IPS-18c (cell line): ENCODE results near the gene C3orf38.
"Not testable (repeated sequence)": the region's sequence is repeated elsewhere in the genome, so short reads cannot be mapped to it uniquely, and the experiment has no call there.

Source experiments
- H3K4me3 ChIP-seq: 2 replicates; pipeline ENCODE4 v1.7.0; 2013; ENCODE audit warnings: low read depth, mild to moderate bottlenecking, low read length, moderate library complexity; ENCODE audit not compliant: insufficient read depth
- H3K9me3 ChIP-seq: one replicate; pipeline ENCODE4 v1.6.1; 2013; ENCODE audit warnings: mild to moderate bottlenecking, low read length, moderate library complexity; ENCODE audit not compliant: control insufficient read depth, insufficient read depth

Gene C3orf38

DNA sequence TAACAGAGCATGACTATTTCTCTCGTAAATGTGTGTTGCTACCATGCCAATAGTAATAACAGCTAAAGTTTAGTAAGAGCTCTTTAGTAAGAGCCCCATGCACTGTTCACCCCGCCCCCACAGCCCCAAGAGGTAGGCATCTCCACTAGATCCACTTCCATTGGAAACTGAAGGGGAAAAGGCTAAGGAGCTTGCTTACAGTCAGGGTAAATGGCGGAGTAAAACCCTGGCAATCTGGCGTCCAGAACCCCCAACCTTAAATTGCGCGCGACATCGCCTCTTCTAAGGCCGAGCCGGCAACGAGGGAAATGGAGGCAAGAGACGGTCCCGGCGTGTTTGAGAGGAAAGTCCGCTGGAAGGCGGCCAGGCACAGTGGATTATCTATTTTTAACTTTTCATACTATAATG is 654 bp upstream of the C3orf38 start:
- Histone ChIP-seq H3K4me3 (peak overlapping the region; percentile 94), H3K9me3 (no peaks in the 10 kb centered on the region)

DNA sequence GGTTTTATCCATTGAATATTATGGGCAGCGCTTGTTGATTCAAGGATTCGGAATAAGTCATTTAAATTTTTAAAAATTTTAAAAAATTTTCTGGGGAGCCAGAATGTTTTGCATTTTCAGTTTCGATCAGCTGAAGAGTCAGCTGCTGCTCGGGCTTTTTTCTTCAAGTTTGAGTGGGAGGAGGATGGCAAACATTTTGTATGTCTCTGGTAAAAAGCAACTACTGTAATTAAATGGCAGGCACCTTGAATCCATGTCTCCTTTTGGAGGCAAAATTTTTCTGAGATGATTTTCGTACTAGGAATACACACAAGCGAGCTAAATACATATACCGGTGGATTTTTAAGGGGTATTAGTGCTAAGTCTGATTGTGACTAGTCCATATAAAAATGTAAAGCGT is 612 bp downstream of the C3orf38 start:
- no peaks in the 10 kb centered on the region for H3K9me3 ChIP-seq
- peak overlapping the region; percentile 94 for H3K4me3 ChIP-seq

DNA sequence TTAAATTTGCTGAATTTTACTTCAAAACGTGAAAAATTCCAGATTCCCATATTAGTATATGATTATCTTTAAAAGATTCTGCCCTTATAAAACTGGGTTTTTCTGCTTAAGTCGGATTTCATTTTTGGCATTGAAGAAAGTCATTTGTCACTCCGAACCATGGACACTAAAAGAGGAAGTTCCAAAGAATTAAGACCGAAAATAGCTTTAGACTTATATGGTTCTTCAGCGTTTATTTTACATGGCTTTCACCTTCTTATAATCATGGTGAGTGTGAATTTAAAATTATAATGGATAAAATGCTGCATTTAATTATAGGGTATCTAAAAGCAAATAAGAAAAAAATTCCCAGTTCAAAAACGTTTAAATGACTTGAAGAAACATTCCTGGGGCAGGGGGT is 1.0 kb downstream of the C3orf38 start:
- H3K4me3 ChIP-seq = peak overlapping the region; percentile 94
- H3K9me3 ChIP-seq = no peaks in the 10 kb centered on the region

DNA sequence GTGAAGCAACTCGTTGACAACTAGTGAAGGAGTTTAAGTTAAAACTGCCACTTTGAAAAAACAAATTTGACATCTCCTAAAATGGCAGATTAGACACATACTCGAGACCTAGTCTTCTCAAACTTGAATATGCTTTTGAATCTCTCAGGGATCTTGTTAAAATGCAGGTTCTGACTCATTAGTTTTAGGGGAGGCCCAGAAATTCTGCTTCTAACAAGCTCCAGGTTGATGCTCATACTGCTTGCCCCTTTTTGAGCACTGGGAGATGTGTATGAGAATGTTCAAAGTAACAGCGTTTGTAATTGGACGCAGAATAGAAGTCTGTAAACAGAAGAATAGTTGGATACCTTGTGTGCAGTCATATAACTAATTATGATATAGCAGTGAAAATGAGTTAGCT is 1.6 kb downstream of the C3orf38 start:
- H3K4me3 ChIP-seq = peak overlapping the region; percentile 94; the same call in 1 of the 2 replicates
- no peaks in the 10 kb centered on the region for H3K9me3 ChIP-seq

DNA sequence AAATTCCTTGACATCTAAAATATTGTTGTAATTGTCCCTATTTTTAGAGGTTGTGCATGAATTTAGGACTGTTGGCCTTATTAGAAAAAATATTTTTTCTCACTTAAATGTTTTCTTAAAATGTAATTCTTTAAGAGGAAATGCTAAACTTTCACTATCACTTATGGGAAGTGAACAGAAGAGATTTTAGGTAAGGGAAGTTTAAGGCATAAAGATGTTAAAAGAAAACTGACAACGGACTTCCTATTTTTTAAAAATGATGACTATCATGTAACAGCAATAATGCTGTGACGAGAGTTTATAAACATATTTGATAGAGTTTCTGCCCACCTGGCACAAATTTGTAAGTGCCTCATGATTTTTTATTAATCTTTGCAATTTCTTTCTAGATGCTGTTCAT is 3.1 kb downstream of the C3orf38 start:
- Histone ChIP-seq H3K4me3 (no peak overlapping the region), H3K9me3 (no peaks in the 10 kb centered on the region)

DNA sequence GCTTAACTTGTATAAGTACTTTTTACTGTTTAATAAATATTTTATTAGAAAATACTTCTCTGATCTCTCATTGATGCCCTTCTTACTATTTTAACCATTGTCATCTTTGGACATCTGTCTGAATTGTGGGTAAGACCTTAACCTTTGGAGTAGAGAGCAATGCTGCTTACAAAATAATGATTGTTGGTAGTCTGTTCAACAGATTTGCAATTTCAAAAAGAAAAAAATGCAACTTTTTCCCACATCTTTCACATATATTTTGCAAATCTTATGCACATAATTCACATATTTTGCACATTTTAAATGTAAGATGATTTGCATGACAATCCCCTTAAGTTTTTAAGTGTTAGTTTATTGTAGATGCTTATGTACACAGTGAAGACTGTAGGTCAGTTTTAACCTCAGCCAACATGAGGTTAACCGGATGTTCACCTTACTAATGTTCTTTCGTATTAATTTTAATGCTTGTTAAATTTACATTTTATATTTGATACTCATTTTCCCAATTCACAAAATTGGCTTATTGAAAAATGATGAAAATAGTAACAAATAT is 16.7 kb downstream of the C3orf38 start:
- H3K4me3 ChIP-seq = no peak overlapping the region
- peaks cover 2% of the 10 kb centered on the region for H3K9me3 ChIP-seq

DNA sequence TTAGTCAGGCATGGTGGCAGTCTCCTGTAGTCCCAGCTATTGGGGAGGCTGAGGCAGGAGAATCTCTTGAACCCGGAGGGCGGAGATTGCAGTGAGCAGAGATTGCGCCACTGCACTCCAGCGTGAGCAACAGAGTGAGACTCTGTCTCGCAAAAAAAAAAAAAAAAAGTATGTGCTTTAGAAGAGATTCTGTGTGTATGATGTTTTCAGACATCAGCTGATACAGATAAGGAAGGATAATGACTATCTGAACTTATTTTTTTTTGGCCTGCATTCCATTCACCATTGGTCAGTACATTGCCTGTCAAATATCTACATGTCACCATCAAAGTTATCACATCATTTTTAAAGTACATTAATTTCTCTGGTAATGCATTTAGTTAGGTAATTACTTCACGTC is 17.4 kb downstream of the C3orf38 start:
- Histone ChIP-seq H3K4me3 (no peak overlapping the region), H3K9me3 (peaks cover 2% of the 10 kb centered on the region)

DNA sequence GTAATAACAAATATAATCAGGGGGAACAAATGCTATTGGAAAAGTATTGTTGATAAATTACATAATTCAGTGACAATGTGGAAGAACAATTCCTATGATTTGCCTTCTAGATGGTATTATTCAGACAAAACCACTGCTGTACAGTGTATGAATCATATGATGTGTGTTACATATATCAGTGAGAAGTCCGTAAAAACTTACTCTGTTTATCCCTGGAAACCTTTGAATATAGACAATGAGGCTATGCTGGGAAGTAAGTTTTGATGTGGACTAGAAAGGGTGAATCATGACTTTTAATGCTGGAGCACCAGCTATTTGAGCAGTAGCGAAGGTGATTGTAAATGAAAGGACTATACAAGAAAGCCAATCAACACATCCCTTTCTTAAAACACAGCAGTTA is 17.9 kb downstream of the C3orf38 start:
- H3K4me3 ChIP-seq = no peak overlapping the region
- peaks cover 2% of the 10 kb centered on the region for H3K9me3 ChIP-seq

DNA sequence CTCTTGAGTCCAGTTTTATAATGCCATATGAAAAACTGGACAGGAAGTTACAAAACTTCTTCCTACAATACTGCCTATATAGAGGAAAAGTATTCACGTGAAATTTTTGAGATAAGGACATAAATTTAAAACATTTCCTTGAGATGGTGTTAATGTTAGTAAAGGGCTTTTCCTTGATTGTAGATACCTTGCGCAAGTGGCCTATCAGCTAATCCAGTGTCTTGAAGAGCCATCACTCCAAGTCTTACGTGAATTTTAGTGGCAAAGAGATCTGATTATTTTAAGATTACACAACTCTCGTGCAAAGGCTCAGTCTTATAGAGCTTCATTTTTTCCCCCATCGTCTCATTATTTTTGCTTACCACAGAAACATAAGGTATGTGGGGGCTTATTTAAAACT is 18.4 kb downstream of the C3orf38 start:
- no peak overlapping the region for H3K4me3 ChIP-seq

DNA sequence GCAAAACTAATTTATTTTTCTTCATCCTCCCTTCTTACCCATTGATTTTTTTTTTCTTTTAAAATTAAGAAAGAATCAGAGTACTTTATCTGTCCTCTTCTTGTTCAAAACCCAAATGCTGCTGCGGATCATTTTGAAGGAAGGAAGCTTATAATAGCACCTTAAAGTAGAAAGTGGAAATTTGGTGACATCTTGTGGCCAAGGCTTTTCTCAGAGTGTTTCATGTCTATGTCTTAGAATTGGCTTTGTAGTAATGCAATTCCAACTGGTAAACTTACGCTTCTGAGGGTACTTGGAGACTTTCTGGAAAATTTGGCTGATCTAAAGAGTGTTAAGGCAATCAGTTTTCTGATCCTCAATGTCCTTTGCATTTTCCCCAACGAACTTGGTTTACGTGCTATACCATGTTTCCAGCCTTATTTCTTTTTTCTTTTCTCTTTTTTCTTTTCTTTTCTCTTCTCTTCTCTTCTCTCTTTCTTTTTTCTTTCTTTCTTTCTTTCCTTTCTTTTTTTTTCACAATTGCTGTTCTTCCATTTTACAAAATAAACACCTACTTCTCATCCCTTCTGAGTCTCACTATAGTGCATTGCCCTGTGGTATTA is 30.7 kb downstream of the C3orf38 start:
- peaks cover 2% of the 10 kb centered on the region for H3K9me3 ChIP-seq
- H3K4me3 ChIP-seq = no peak overlapping the region

More for the DNA sequence above, 18.4 kb downstream of the C3orf38 start:
- peaks cover 2% of the 10 kb centered on the region for H3K9me3 ChIP-seq

DNA sequence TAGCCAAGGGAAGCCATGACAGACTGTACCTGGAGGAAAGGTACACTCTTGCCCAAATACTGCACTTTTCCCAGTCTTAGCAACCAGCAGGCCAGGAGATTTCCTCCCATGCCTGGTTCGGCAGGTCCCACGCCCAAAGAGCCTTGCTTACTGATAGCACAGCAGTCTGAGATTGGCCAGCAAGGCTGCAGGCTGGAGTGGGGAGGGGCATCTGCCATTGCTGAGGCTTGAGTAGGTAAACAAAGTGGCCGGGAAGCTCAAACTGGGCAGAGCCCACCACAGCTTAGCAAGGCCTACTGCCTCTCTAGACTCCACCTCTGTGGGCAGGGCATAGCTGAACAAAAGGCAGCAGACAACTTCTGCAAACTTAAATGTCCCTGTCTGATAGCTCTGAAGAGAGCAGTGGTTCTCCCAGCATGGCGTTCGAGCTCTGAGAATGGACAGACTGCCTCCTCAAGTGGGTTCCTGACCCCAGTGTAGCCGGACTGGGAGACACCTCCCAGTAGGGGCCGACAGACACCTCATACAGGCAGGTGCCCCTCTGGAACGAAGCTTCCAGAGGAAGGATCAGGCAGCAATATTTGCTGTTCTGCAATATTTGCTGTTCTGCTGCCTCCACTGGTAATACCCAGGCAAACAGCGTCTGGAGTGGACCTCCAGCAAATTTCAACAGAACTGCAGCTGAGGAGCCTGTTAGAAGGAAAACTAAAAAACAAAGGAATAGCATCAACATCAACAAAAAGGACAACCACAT is 32.6 kb downstream of the C3orf38 start:
- H3K9me3 ChIP-seq, H3K4me3 ChIP-seq: not testable (repeated sequence)

DNA sequence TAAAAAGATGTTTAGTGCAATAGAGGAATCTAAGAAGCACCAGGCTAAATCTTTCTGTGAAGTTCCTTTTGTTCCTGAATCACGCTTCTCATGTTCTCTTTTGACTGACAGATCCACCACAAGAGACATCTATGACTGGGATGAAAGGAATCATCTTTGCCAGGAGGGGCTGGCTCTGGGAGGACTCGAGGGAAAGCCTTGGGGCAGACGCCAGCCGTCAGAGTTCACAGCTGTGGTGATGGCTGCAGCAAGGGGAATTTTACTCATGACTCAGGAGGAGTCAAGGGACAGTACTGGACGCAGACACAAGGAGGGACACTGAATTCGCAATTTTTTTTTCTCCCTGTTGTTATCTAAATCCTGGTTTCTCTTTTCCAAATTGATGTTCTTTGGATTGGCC is 38.7 kb downstream of the C3orf38 start:
- H3K9me3 ChIP-seq = peaks cover 2% of the 10 kb centered on the region
- no peak overlapping the region for H3K4me3 ChIP-seq

DNA sequence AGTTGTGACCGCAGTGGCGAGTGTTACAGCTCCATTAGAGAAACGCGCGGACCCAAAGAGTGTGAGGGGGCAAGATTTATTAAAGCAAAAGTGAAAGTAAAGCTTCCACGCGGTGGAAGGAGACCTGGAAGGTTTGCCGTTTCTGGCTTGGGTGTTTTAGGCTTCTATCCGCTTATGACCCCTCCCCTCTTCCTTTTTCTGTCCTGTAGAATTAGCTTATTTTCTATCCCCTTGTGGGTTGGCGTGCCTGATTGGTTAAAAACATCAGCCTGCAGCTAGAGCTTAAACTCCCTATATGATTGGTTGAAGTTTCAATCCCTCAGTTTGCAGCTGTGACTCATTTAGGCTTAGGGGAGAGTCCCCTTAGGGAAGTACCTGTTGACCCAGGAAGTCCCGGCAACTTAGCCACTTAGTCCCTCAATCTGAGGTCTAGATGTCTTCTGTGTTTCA is 39.6 kb downstream of the C3orf38 start:
- Histone ChIP-seq H3K4me3 (no peak overlapping the region), H3K9me3 (peaks cover 2% of the 10 kb centered on the region)

DNA sequence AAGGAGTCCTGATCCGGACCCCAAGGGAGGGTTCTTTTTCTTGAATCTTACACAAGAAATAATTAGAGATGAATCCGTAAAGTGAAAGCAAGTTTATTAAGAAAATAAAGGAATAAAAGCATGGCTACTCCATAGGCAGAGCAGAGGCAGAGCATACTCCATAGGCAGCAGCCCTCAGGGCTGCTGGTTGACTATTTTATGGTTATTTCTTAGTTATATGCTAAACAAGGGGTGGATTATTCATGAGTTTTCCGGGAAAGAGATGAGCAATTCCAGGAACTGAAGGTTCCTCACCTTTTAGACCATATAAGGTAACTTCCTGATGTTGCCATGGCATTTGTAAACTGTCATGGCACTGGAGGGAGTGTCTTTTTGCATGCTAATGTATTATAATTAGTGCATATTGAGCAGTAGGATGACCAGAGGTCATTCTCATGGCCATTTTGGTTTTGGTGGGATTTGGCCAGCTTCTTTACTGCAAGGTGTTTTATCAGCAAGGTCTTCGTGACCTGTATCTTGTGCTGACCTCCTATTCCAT is 42.2 kb downstream of the C3orf38 start:
- H3K9me3 ChIP-seq = peaks cover 2% of the 10 kb centered on the region
- H3K4me3 ChIP-seq = no peak overlapping the region

DNA sequence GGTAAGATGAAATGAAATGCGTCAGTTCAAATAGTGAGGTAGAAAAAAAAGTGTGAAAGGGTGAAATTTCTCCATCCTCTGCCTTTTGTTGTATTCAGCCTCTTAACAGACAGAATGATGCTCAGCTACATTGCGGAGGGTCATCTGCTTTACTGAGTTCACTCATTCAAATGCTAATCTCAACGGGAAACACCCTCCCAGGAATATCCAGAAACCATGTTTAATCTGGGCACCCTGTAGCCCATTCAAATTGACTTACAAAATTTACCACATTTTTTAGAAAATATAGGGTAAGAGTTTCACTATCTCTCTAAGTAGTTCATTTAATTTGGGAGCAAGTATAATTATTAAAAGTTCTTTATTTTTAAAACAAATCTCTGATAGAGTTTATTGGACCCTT is 42.9 kb downstream of the C3orf38 start:
- Histone ChIP-seq H3K4me3 (no peak overlapping the region), H3K9me3 (peaks cover 2% of the 10 kb centered on the region)

DNA sequence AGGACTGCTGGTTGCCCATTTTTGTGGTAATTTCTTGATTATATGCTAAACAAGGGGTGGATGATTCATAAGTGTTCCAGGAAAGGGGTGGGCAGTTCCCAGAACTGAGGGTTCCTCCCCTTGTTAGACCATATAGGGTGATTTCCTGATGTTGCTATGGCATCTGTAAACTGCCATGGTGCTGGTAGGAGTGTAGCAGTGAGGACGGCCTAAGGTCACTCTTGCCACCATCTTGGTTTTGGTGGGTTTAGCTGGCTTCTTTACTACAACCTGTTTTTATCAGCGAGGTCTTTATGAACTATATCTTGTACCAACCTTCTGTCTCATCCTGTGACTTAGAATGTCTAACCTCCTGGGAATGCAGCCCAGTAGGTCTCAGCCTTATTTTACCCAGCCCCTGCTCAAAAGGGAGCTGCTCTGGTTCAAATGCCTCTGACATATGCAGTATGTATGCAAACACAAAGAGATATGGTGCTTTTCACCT is 46.2 kb downstream of the C3orf38 start:
- no peak overlapping the region for H3K4me3 ChIP-seq
- H3K9me3 ChIP-seq = no peaks in the 10 kb centered on the region

DNA sequence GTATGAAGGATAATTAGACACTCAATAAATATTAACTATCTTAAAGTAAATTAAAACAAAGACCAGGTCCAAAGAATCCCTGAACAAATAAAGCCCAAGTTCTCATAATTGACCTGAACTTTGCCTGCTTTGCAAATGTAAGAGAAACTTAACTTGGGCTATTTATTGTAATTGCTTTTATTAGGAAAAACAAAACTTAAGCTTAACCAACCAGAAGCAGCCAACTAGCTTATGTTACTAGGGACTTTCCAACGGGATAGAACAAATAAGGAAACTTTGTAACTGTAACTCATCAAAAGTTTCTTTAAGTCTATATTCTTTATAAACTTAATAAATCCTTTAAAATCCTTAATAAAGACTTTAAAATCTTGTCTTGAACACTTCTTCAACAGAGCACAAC is 48.4 kb downstream of the C3orf38 start:
- no peaks in the 10 kb centered on the region for H3K9me3 ChIP-seq
- H3K4me3 ChIP-seq = no peak overlapping the region

DNA sequence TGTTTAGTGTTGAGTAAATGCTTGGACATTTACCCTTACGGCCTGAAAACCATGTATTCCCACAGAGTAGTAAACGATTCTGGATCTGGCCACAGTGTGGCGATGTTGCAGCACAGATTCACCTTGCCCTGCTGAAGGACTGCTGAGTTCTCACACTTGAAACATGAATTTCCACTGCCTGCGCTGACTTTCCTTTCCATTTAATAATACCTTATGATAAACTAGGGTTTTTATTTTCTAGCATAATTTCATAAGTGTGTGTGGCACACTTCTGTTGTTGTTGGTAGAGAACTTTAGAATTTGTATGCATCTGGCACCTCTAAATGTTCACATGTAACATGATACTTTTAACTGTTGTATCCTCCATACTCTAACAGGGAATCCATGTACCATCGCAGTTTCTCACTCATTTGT is 53.9 kb downstream of the C3orf38 start:
- Histone ChIP-seq H3K4me3 (no peak overlapping the region), H3K9me3 (no peaks in the 10 kb centered on the region)
